COLO668 (cell line): ENCODE results near the gene CTDP1.

Experiments used
- DNase-seq: peaks from one replicate; lab custom pipeline; 2025; ENCODE audit not compliant: unreplicated experiment; lab: John Stamatoyannopoulos, UW

The CTDP1 gene

GRCh38 chr18:79679552-79680099, at the start of gene CTDP1:
Gene CTDP1, plus strand, starts transcription at chr18:79679803. Its CDS starts 145 bp downstream, at chr18:79679948.
- peak; percentile 97 for DNase-seq

- DNase-seq = no peak
These were observed 49.1 kb upstream of the CTDP1 start for GRCh38 chr18:79630281-79631095.

GRCh38 chr18:79631096-79631507, 48.5 kb upstream of the CTDP1 start:
- DNase-seq = no peak

- DNase-seq = no peak
These were observed 47.7 kb upstream of the CTDP1 start for GRCh38 chr18:79631761-79632446.

GRCh38 chr18:79632765-79633164, 46.8 kb upstream of the CTDP1 start:
- no peak for DNase-seq

GRCh38 chr18:79634186-79634585, 45.4 kb upstream of the CTDP1 start:
- DNase-seq = no peak

- DNase-seq = no peak
These were observed 44.8 kb upstream of the CTDP1 start for GRCh38 chr18:79634593-79635426.

- DNase-seq = no peak
These were observed 44.2 kb upstream of the CTDP1 start for GRCh38 chr18:79635427-79635726.

- no peak for DNase-seq
These were observed 42.3 kb upstream of the CTDP1 start for GRCh38 chr18:79637181-79637920.

GRCh38 chr18:79637921-79638909, 41.4 kb upstream of the CTDP1 start:
- DNase-seq = no peak

GRCh38 chr18:79639072-79639829, 40.4 kb upstream of the CTDP1 start:
- no peak for DNase-seq

- no peak for DNase-seq
These were observed 39.4 kb upstream of the CTDP1 start for GRCh38 chr18:79640064-79640672.

GRCh38 chr18:79640875-79641274, 38.7 kb upstream of the CTDP1 start:
- DNase-seq = no peak

GRCh38 chr18:79641722-79642497, 37.7 kb upstream of the CTDP1 start:
- no peak for DNase-seq

GRCh38 chr18:79642626-79643025, 37.0 kb upstream of the CTDP1 start:
- no peak for DNase-seq

GRCh38 chr18:79643054-79643984, 36.3 kb upstream of the CTDP1 start:
- DNase-seq = no peak
